Stomach smooth muscle (tissue), 2 donors: ENCODE measurements around the gene IRF4.

Source experiments
- H3K27ac ChIP-seq: one replicate; pipeline ENCODE4 v1.7.0; 2013; ENCODE audit warnings: mild to moderate bottlenecking, low read length, inconsistent platforms
- H3K27me3 ChIP-seq, 2 donors: one replicate each; pipeline ENCODE4 v1.7.0; 2013; ENCODE audit warnings: low read length in 2 of 2; ENCODE audit not compliant: insufficient read depth in 2 of 2, control insufficient read depth in 1 of 2
- H3K36me3 ChIP-seq, 2 donors: one replicate each; pipeline ENCODE4 v1.7.0; 2013; ENCODE audit warnings: low read length in 2 of 2; ENCODE audit not compliant: control insufficient read depth in 2 of 2, insufficient read depth in 2 of 2
- H3K4me1 ChIP-seq: one replicate; pipeline ENCODE4 v1.7.0; 2013; ENCODE audit warnings: low read length; ENCODE audit not compliant: control insufficient read depth, insufficient read depth
- H3K4me3 ChIP-seq, 2 donors: one replicate each; pipeline ENCODE4 v1.7.0; 2013; ENCODE audit warnings: low read length in 2 of 2
- H3K9ac ChIP-seq, 2 donors: one replicate each; pipeline ENCODE4 v1.7.0; 2013; ENCODE audit warnings: low read length in 2 of 2, mild to moderate bottlenecking in 1 of 2
- H3K9me3 ChIP-seq, 2 donors: one replicate each; pipeline ENCODE4 v1.7.0; 2013; ENCODE audit warnings: low read length in 2 of 2; ENCODE audit not compliant: control insufficient read depth in 2 of 2
- donor health status: healthy.
- donor health status: Pancreatic carcinoma.

Gene IRF4

GRCh38 chr6:441126-441920 is 49.8 kb downstream of the IRF4 start:
- Histone ChIP-seq H3K9ac (no peak overlapping the region), H3K27ac (no peak overlapping the region), H3K4me1 (no peaks in the 10 kb centered on the region), H3K36me3 (no peaks in the 10 kb centered on the region), H3K9me3 (no peaks in the 10 kb centered on the region), H3K27me3 (peaks cover 3% of the 10 kb centered on the region in 2 donors), H3K4me3 (no peak overlapping the region)

GRCh38 chr6:443621-444159 is 52.1 kb downstream of the IRF4 start:
- Histone ChIP-seq H3K4me1 (no peaks in the 10 kb centered on the region), H3K27me3 (peaks cover 3 to 5% of the 10 kb centered on the region in 2 donors), H3K36me3 (no peaks in the 10 kb centered on the region), H3K27ac (no peak overlapping the region), H3K9me3 (no peaks in the 10 kb centered on the region), H3K4me3 (no peak overlapping the region), H3K9ac (no peak overlapping the region)

- Histone ChIP-seq H3K27ac (no peak overlapping the region), H3K27me3 (peaks cover 3 to 5% of the 10 kb centered on the region in 2 donors), H3K36me3 (no peaks in the 10 kb centered on the region), H3K9ac (no peak overlapping the region), H3K4me1 (no peaks in the 10 kb centered on the region), H3K4me3 (no peak overlapping the region), H3K9me3 (no peaks in the 10 kb centered on the region)
Observed at GRCh38 chr6:444653-445275, 53.2 kb downstream of the IRF4 start.

GRCh38 chr6:445571-446417 is 54.2 kb downstream of the IRF4 start:
- no peak overlapping the region for H3K27ac ChIP-seq
- no peak overlapping the region for H3K4me3 ChIP-seq
- no peak overlapping the region for H3K9ac ChIP-seq
- no peaks in the 10 kb centered on the region for H3K4me1 ChIP-seq
- peaks cover 3 to 5% of the 10 kb centered on the region in 2 donors for H3K27me3 ChIP-seq
- H3K36me3 ChIP-seq = no peaks in the 10 kb centered on the region
- no peaks in the 10 kb centered on the region for H3K9me3 ChIP-seq

GRCh38 chr6:446418-447366 is 55.1 kb downstream of the IRF4 start:
- H3K9me3 ChIP-seq = no peaks in the 10 kb centered on the region
- no peak overlapping the region for H3K27ac ChIP-seq
- no peak overlapping the region for H3K4me3 ChIP-seq
- no peaks in the 10 kb centered on the region for H3K4me1 ChIP-seq
- peaks cover 3 to 5% of the 10 kb centered on the region in 2 donors for H3K27me3 ChIP-seq
- no peak overlapping the region for H3K9ac ChIP-seq
- no peaks in the 10 kb centered on the region for H3K36me3 ChIP-seq

- no peaks in the 10 kb centered on the region for H3K36me3 ChIP-seq
- H3K4me3 ChIP-seq = no peak overlapping the region
- no peak overlapping the region for H3K27ac ChIP-seq
- no peaks in the 10 kb centered on the region for H3K9me3 ChIP-seq
- H3K4me1 ChIP-seq = peaks cover 3% of the 10 kb centered on the region
- no peak overlapping the region for H3K9ac ChIP-seq
- peaks cover 3 to 5% of the 10 kb centered on the region in 2 donors for H3K27me3 ChIP-seq
Observed at GRCh38 chr6:447381-448165, 56.0 kb downstream of the IRF4 start.

GRCh38 chr6:448296-449056 is 56.9 kb downstream of the IRF4 start:
- H3K4me1 ChIP-seq = peaks cover 9% of the 10 kb centered on the region
- H3K27me3 ChIP-seq = peaks cover 3 to 5% of the 10 kb centered on the region in 2 donors
- no peak overlapping the region for H3K4me3 ChIP-seq
- H3K36me3 ChIP-seq = no peaks in the 10 kb centered on the region
- H3K9ac ChIP-seq = no peak overlapping the region
- H3K27ac ChIP-seq = no peak overlapping the region
- H3K9me3 ChIP-seq = no peaks in the 10 kb centered on the region

GRCh38 chr6:449057-449430 is 57.5 kb downstream of the IRF4 start:
- no peak overlapping the region for H3K27ac ChIP-seq
- no peak overlapping the region for H3K9ac ChIP-seq
- H3K9me3 ChIP-seq = no peaks in the 10 kb centered on the region
- H3K4me3 ChIP-seq = no peak overlapping the region
- no peaks in the 10 kb centered on the region for H3K36me3 ChIP-seq
- peaks cover 0 to 5% of the 10 kb centered on the region in 2 donors for H3K27me3 ChIP-seq
- peaks cover 9% of the 10 kb centered on the region for H3K4me1 ChIP-seq
